ENCODE data around the gene GRID1.

- TF ChIP-seq CTCF (IDR thresholded peaks at IDR 0.05) (no peak), ZFX (IDR thresholded peaks at IDR 0.05; ENCODE audit: borderline replicate concordance) (no peak)
These were observed 1.9 kb downstream of the GRID1 start for GRCh38 chr10:86364491-86365345.

Measured in 22Rv1 (cell line).